ENCODE results near the gene WDR70. TPM values are rescaled to one million over a fixed set of nuclear protein-coding genes. Genes with fewer than 3 reads are reported as not detected.
"Not testable (repeated sequence)": the region's sequence is repeated elsewhere in the genome, so short reads cannot be mapped to it uniquely, and the experiment has no call there.

Gene WDR70
- polyA plus RNA-seq, 10 donors: 23.1 to 38.8 (median 30.1) TPM

GRCh38 chr5:37451991-37452390, 72.9 kb downstream of the WDR70 start:
- DNase-seq: not testable (repeated sequence)

DNA sequence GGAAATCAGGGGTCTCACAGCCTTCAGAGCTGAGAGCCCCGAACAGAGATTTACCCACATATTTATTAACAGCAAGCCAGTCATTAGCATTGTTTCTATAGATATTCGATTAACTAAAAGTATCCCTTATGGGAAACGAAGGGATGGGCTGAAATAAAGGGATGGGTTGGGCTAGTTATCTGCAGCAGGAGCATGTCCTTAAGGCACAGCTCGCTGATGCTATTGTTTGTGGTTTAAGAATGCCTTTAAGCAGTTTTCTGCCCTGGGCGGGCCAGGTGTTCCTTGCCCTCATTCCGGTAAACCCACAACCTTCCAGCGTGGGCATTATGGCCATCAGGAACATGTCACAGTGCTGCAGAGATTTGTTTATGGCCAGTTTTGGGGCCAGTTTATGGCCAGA, 74.1 kb downstream of the WDR70 start:
- not testable (repeated sequence) for DNase-seq

GRCh38 chr5:37454402-37455055, 75.4 kb downstream of the WDR70 start:
- not testable (repeated sequence) for DNase-seq

- peak in 1 of 3 donors; percentile 4 for DNase-seq
Observed at GRCh38 chr5:37463191-37464051, 84.3 kb downstream of the WDR70 start.

DNA sequence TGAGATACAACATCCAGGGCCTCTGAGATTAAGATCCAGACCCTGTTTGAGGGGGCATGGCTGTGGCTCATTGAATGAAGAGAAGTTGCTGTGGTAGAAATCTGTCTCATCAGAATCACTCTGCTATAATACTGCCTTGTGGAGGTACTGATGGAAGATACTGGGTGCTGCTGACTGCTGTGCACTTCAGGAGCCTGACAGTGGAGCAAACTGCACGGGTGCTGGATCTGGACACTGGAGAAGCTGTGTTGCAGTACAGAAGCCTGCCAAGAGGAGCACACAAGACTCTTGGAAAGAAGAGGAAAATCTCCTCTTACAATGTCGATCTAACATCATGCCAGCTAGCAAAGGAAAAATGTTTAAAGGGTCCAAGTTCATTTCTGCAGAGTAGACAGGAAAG, 85.5 kb downstream of the WDR70 start:
- DNase-seq: peak in 1 of 3 donors; percentile 26

- DNase-seq: not testable (repeated sequence)
Observed at GRCh38 chr5:37469383-37469782, 90.3 kb downstream of the WDR70 start.

GRCh38 chr5:37471666-37472197, 92.6 kb downstream of the WDR70 start:
- no peak for DNase-seq

GRCh38 chr5:37477426-37477825, 98.3 kb downstream of the WDR70 start:
- no peak for DNase-seq

GRCh38 chr5:37478121-37478894, 99.2 kb downstream of the WDR70 start:
- DNase-seq: no peak

GRCh38 chr5:37481395-37481794, 102.3 kb downstream of the WDR70 start:
- DNase-seq: not testable (repeated sequence)

GRCh38 chr5:37490120-37490810, 111.1 kb downstream of the WDR70 start:
- no peak for DNase-seq

DNA sequence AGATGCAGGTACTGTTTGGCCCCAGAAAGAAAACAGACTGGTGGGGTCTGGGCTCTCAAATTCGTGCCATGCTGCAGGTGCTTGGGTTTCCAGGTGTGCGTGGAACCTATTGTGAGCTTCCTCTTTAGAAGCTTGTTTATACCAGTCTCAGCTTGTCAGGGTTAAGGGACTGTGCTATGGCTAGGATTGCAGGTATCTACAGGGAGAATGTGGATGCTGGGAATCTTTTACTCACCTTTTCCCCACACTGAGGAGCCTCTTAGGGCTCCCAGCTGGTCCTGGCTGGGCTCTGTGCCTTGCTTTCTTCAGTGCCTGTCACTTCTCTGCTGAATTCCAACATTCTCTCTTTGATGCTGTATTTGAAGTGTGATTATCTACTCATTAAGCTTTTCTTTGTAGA, 111.8 kb downstream of the WDR70 start:
- no peak for DNase-seq

GRCh38 chr5:37492778-37493555, 113.8 kb downstream of the WDR70 start:
- no peak for DNase-seq

DNA sequence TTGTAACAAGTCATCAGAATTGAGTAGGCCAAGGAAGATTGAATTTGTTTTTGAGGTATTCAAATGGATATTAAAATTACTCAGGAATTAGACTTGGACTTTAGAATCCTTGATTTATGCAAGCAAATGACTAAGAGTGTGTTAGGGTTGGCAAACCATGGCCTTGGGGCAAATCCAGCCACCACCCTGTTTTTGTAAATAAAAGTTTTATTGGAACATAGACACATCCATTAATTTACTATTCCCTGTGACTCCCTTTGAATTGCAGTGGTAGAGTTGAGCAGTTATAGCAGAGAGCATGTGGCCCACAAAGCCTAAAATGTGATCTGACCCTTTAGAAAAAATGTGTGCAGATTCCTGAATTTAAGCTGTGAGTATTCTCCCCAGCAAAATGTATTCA, 115.6 kb downstream of the WDR70 start:
- no peak for DNase-seq

GRCh38 chr5:37495210-37495609, 116.1 kb downstream of the WDR70 start:
- DNase-seq: no peak

GRCh38 chr5:37495668-37496347, 116.7 kb downstream of the WDR70 start:
- peak in 1 of 3 donors; percentile 38 for DNase-seq

DNA sequence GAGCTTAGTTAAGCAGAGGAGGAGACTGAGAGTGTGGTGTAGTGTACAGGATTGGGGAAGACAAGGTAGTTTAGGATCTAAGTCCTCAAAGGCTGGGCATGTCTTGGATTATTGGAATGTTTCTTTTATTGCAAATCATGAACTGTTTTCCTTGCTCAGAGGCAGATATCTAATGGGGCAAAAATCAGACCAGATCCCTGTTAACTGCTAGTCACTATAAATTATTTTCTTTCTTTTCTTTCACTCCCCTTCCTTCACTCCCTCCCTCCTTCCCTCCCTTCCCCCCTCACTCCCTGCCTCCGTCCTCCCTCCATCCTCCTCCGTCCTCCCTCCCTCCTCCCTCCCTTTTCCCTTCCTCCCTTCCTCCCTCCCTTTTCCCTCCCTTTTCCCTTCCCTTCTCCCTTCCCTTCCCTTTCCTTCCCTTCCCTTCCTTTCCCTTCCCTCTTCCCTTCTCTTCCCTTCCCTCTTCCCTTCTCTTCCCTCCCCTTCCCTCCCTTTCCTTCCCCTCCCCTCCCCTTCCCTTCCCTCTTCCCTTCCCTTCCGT, 117.9 kb downstream of the WDR70 start:
- no peak for DNase-seq

DNA sequence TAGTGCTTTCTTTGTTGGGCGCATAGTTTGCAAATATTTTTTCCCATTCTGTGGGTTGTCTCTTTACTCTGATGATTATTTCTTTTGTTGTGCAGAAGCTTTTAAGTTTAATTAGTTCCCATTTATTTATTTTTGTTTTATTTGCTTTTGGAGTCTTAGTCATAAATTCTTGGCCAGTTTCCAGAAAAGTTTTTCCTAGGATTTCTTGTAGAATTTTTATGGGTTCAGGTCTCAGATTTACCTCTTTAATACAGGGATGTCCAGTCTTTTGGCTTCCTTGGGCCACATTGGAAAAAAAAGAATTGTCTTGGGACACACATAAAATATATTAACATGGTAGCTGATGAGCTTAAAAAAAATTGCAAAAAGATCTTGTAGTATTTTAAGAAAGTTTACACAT, 122.0 kb downstream of the WDR70 start:
- no peak for DNase-seq

- no peak for DNase-seq
Observed at GRCh38 chr5:37506241-37506640, 127.1 kb downstream of the WDR70 start.

- DNase-seq: no peak
Observed at GRCh38 chr5:37506722-37507121, 127.6 kb downstream of the WDR70 start.
